Urinary bladder (tissue), 4 donors: ENCODE results near the gene CCDC187. TPM values are rescaled to one million over a fixed set of nuclear protein-coding genes. Genes with fewer than 3 reads are reported as not detected.
A peak's percentile ranks its signal among the peaks of the same experiment; 100 is the strongest.
"Not testable (repeated sequence)": the region's sequence is repeated elsewhere in the genome, so short reads cannot be mapped to it uniquely, and the experiment has no call there.

ENCODE experiments used
- DNase-seq: peaks from one replicate; pipeline ENCODE4 v3.0.0-alpha.2; 2015; ENCODE audit errors: extremely low spot score
- H3K27ac ChIP-seq: one replicate; pipeline ENCODE4 v1.5.1; 2013; ENCODE audit warnings: low read depth, mild to moderate bottlenecking, moderate library complexity
- H3K36me3 ChIP-seq: one replicate; pipeline ENCODE4 v1.6.1; 2013; ENCODE audit warnings: mild to moderate bottlenecking, moderate library complexity; ENCODE audit not compliant: insufficient read depth
- H3K4me1 ChIP-seq: one replicate; pipeline ENCODE4 v1.6.1; 2013; ENCODE audit warnings: mild to moderate bottlenecking, moderate library complexity; ENCODE audit not compliant: insufficient read depth
- H3K4me3 ChIP-seq: one replicate; pipeline ENCODE4 v1.5.1; 2013; ENCODE audit warnings: low read depth, low read length
- WGBS: extraction: QIAGEN DNeasy Blood & Tissue Kit; methylation state at CpG from one replicate; pipeline ENCODE4 v1.1.7; 2013; 5-methylcytosine and 5-hydroxymethylcytosine counted together
- polyA plus RNA-seq: library from polyadenylated mRNA; stranded (reverse); fragments of 200-250 nt; gene quantifications from one replicate; pipeline ENCODE4 v1.2.3, GENCODE V29; 2013
- total RNA-seq: library from RNA; depleted of rRNA; stranded (reverse); fragments of >200 nt; gene quantifications from one replicate; pipeline ENCODE4 v1.2.3, GENCODE V29; 2014
- donor health status: healthy with polysubstance abuse.
- donor health status: healthy.

The CCDC187 gene
- total and polyA plus RNA-seq, 2 donors, result 0.19 to 0.58 TPM

- Histone ChIP-seq H3K36me3 (no peaks in the 10 kb centered on the region), H3K27ac (no peak overlapping the region), H3K4me3 (peak overlapping the region; percentile 26), H3K4me1 (no peaks in the 10 kb centered on the region)
- 12% methylated on average over 60 of the region's 60 CpGs for WGBS
- no peak for DNase-seq
Observed at GRCh38 chr9:136267261-136268111, 36.4 kb downstream of the CCDC187 start.

GRCh38 chr9:136266641-136267040 lies 37.3 kb downstream of the CCDC187 start:
- not testable (repeated sequence) for H3K27ac ChIP-seq, DNase-seq, H3K4me1 ChIP-seq, H3K36me3 ChIP-seq, H3K4me3 ChIP-seq
- 89% methylated on average over 18 of the region's 18 CpGs for WGBS

- WGBS, result 89% methylated on average over 17 of the region's 17 CpGs
Observed at GRCh38 chr9:136265561-136266355, 38.1 kb downstream of the CCDC187 start.

GRCh38 chr9:136264441-136265405 lies 39.2 kb downstream of the CCDC187 start:
- no peak overlapping the region for H3K27ac ChIP-seq
- WGBS, result 79% methylated on average over 24 of the region's 24 CpGs
- no peak for DNase-seq
- no peak overlapping the region for H3K4me3 ChIP-seq
- H3K4me1 ChIP-seq, result no peaks in the 10 kb centered on the region
- no peaks in the 10 kb centered on the region for H3K36me3 ChIP-seq

More at GRCh38 chr9:136265561-136266355, 38.1 kb downstream of the CCDC187 start:
- no peak for DNase-seq
- Histone ChIP-seq H3K36me3 (no peaks in the 10 kb centered on the region), H3K27ac (no peak overlapping the region), H3K4me1 (no peaks in the 10 kb centered on the region), H3K4me3 (no peak overlapping the region)

GRCh38 chr9:136264031-136264430 lies 39.9 kb downstream of the CCDC187 start:
- 76% methylated on average over 19 of the region's 19 CpGs for WGBS

GRCh38 chr9:136262671-136263178 lies 41.2 kb downstream of the CCDC187 start:
- H3K4me3 ChIP-seq, result no peak overlapping the region
- no peak for DNase-seq
- H3K27ac ChIP-seq, result no peak overlapping the region
- H3K36me3 ChIP-seq, result no peaks in the 10 kb centered on the region
- no peaks in the 10 kb centered on the region for H3K4me1 ChIP-seq
- 91% methylated on average over 6 of the region's 6 CpGs for WGBS

More at GRCh38 chr9:136264031-136264430, 39.9 kb downstream of the CCDC187 start:
- H3K27ac ChIP-seq, result no peak overlapping the region
- DNase-seq, result no peak
- no peak overlapping the region for H3K4me3 ChIP-seq
- no peaks in the 10 kb centered on the region for H3K4me1 ChIP-seq
- no peaks in the 10 kb centered on the region for H3K36me3 ChIP-seq

- Histone ChIP-seq H3K27ac (no peak overlapping the region), H3K4me1 (no peaks in the 10 kb centered on the region), H3K36me3 (no peaks in the 10 kb centered on the region), H3K4me3 (no peak overlapping the region)
- 80% methylated on average over 28 of the region's 28 CpGs for WGBS
- no peak for DNase-seq
Observed at GRCh38 chr9:136261686-136262430, 42.0 kb downstream of the CCDC187 start.

GRCh38 chr9:136260936-136261472 lies 42.9 kb downstream of the CCDC187 start:
- no peak for DNase-seq
- Histone ChIP-seq H3K36me3 (no peaks in the 10 kb centered on the region), H3K4me1 (no peaks in the 10 kb centered on the region), H3K4me3 (no peak overlapping the region), H3K27ac (no peak overlapping the region)
- 79% methylated on average over 20 of the region's 20 CpGs for WGBS

- DNase-seq, result no peak
- WGBS, result 87% methylated on average over 10 of the region's 10 CpGs
Observed at GRCh38 chr9:136260521-136260920, 43.4 kb downstream of the CCDC187 start.

GRCh38 chr9:136259836-136260235 lies 44.1 kb downstream of the CCDC187 start:
- WGBS, result 90% methylated on average over 17 of the region's 17 CpGs
- Histone ChIP-seq H3K4me3 (no peak overlapping the region), H3K27ac (no peak overlapping the region), H3K36me3 (no peaks in the 10 kb centered on the region), H3K4me1 (no peaks in the 10 kb centered on the region)
- no peak for DNase-seq

More at GRCh38 chr9:136260521-136260920, 43.4 kb downstream of the CCDC187 start:
- Histone ChIP-seq H3K4me3 (no peak overlapping the region), H3K27ac (no peak overlapping the region), H3K36me3 (no peaks in the 10 kb centered on the region), H3K4me1 (no peaks in the 10 kb centered on the region)

GRCh38 chr9:136259517-136259813 lies 44.4 kb downstream of the CCDC187 start:
- 69% methylated on average over 4 of the region's 4 CpGs for WGBS
- Histone ChIP-seq H3K4me3 (no peak overlapping the region), H3K4me1 (no peaks in the 10 kb centered on the region), H3K27ac (no peak overlapping the region), H3K36me3 (no peaks in the 10 kb centered on the region)
- DNase-seq, result no peak

- no peak overlapping the region for H3K27ac ChIP-seq
- no peaks in the 10 kb centered on the region for H3K4me1 ChIP-seq
- no peaks in the 10 kb centered on the region for H3K36me3 ChIP-seq
- no peak for DNase-seq
- H3K4me3 ChIP-seq, result no peak overlapping the region
- WGBS, result 74% methylated on average over 22 of the region's 22 CpGs
Observed at GRCh38 chr9:136258786-136259516, 44.9 kb downstream of the CCDC187 start.
